Epithelial cell of esophagus (primary cell): ENCODE data around the gene FCMR.

Source experiments
- DNase-seq: peaks from one replicate; pipeline ENCODE4 v3.0.0; 2010; ENCODE audit warnings: low read depth
- H3K4me3 ChIP-seq: 2 replicates; pipeline ENCODE4 v1.5.1; 2011; ENCODE audit warnings: mild to moderate bottlenecking, low read length, control low read depth
- TF ChIP-seq, protein P1 (sequence below): IDR thresholded peaks from 2 replicates; pipeline ENCODE4 v1.5.1; 2011; ENCODE audit warnings: low read depth, mild to moderate bottlenecking, low read length, control low read depth, inconsistent platforms; ENCODE audit not compliant: insufficient read depth; ENCODE audit errors: missing control alignments

Gene FCMR

DNA sequence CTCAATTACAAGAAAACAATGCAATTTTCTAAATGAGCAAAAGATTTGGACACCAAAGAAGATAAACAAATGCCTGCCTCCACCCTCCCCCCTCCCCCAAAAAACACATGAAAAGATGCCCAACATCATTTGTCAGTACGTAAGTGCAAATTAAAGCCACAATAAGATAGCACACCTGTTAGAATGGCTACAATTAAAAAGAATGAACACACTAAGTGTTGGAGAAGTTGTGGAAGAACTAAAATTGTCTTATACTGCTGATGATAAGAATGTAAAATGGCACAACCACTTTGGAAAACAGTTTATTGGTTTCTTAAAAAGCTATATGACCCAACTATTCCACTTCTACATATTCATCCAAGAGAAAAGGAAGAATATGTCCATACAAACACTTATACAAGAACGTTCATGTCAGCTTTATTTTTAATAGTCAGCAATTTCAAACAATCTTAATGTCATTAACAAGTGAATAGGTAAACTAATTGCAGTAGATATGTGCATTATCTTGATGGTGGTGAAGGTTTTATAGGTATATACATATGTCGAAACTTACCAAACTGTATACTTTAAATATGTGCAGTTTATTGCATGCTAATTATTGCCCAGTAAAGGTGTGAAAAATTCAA, 45.9 kb downstream of the FCMR start:
- TF ChIP-seq, protein P1, sequence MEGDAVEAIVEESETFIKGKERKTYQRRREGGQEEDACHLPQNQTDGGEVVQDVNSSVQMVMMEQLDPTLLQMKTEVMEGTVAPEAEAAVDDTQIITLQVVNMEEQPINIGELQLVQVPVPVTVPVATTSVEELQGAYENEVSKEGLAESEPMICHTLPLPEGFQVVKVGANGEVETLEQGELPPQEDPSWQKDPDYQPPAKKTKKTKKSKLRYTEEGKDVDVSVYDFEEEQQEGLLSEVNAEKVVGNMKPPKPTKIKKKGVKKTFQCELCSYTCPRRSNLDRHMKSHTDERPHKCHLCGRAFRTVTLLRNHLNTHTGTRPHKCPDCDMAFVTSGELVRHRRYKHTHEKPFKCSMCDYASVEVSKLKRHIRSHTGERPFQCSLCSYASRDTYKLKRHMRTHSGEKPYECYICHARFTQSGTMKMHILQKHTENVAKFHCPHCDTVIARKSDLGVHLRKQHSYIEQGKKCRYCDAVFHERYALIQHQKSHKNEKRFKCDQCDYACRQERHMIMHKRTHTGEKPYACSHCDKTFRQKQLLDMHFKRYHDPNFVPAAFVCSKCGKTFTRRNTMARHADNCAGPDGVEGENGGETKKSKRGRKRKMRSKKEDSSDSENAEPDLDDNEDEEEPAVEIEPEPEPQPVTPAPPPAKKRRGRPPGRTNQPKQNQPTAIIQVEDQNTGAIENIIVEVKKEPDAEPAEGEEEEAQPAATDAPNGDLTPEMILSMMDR: no peak
- DNase-seq: no peak
- no peak overlapping the region for H3K4me3 ChIP-seq

DNA sequence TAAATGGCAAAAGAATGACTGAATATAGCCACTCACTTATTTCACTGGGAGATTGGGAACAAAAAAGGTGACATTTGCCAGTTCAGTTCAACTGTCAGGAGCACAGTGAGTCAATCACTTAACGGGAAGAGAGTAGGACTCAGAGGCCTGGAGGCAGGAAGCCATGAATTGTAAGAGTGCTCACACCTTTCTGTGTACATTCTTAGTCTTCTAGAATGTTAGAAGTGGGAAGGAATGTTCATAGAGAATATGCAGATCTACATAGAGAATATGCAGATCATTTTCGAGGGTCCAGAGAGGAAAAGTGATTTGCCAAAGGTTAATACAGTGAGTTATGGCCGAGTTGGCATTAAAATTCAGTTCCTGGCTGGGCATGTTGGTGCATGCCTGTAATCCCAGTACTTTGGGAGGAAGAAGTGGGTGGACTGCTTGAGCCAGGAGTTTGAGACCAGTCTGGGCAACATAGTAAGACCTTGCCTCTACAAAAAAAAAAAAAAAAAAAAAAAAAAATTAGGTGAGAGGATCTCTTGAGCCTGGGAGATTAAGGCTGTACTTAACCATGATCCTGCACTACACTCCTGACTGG, 48.0 kb downstream of the FCMR start:
- peak; percentile 81 for DNase-seq
- H3K4me3 ChIP-seq: no peak overlapping the region
- TF ChIP-seq, protein P1: no peak

DNA sequence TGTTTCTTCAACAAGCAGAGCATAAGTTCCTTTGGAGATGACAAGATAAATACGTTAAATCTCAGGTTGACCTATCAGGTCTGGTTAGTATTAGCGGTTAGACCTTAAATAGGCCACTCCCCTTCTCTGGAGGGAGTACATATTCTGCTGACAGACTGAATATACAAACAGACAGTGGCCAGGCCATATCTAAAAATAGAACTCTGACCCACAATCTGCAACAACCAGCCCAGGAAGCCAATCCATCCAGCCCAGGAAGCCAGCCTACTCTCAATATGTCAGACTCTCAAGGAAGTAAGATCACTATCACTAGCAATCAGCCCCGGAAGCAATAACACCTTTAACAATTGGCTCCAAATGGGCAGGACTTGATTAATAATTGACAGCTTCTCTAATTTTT, 49.6 kb downstream of the FCMR start:
- no peak for DNase-seq
- TF ChIP-seq, protein P1: no peak
- no peak overlapping the region for H3K4me3 ChIP-seq

DNA sequence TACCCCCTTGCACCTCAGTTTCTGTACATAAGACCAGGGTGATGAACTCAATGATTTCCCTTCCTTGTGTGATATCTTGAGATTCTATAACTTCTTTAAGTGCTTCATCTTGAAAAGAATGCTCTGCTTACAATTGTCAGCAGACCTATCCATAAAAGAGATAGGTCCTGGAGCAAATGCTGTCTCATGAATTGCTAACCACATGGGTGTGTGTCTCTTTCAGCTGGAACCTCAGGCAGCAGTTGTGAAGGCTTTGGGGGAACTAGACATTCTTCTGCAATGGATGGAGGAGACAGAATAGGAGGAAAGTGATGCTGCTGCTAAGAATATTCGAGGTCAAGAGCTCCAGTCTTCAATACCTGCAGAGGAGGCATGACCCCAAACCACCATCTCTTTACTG, 53.5 kb downstream of the FCMR start:
- TF ChIP-seq, protein P1: no peak
- no peak for DNase-seq
- H3K4me3 ChIP-seq: no peak overlapping the region

DNA sequence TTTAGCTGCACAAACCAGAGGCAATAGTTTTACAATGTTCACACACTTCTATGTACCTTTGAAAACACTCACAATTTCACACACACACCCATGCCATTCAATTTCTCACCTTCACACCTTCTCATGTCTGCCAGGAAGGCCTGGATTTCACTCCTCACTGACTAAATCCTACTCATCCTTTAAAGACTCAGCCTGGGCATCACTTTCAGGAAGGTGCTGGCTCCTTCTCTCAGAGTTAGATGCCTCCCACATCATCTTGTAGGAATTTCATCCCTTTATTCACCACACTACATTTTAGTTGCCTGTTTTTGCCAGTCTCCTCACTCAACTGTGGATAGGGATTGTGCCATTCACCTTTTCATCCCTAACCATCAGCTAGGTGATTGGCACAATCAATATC, 54.0 kb downstream of the FCMR start:
- TF ChIP-seq, protein P1: no peak
- no peak overlapping the region for H3K4me3 ChIP-seq
- peak; percentile 65 for DNase-seq

DNA sequence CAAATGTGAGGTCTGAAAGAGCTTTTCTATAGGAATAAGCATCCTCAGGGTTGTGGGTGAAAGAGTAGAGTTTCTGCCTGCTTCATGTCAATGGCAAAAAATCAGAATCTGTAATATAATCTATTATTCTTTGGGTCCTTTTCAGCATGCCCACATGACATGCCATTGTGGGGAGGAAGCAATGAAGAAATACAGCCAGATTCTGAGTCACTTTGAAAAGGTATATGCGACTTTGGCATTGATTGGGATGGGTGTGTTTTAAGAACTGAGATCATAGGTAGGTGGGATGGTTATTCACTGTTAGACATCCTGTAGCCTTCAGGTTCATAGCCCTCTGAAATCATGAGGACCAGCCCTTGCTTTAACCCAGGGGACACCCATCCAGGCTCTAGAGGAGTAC, 54.5 kb downstream of the FCMR start:
- DNase-seq: peak; percentile 74
- H3K4me3 ChIP-seq: no peak overlapping the region
- TF ChIP-seq, protein P1: no peak

DNA sequence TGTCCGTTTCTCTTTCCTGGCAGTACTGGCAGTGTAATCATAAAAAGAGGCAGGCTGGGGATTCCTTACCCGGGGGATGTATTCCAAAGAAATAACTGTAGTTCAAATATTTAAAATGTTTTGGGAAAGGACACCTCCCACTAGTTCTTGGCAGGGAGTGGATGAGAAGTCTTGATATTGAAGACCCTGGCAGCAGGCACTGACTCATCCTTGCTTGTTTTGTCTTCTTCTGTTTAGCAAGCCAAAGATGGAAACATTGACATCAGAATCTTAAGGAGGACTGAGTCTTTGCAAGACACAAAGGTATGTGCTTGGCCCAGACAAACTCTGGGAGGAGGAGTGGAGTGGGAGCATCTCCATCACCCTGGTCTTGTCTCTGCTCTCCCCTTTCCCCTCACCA, 55.7 kb downstream of the FCMR start:
- no peak overlapping the region for H3K4me3 ChIP-seq
- TF ChIP-seq, protein P1: no peak
- DNase-seq: peak; percentile 22
